ENCODE data around the gene RASSF4. TPM values are rescaled to one million over a fixed set of nuclear protein-coding genes. Genes with fewer than 3 reads are reported as not detected.

Gene RASSF4
- total RNA-seq, 1 experiment from 2014 or later, result 11.5 TPM

- Mint-ChIP-seq H3K27ac (no peak overlapping the region), H3K4me3 (no peak overlapping the region), H3K27me3 (ENCODE audit: low read depth) (peaks cover 12% of the 10 kb centered on the region), H3K36me3 (ENCODE audit: insufficient read depth in 1 of 3, low read depth in 3 of 3) (peaks cover 28 to 42% (median 29%) of the 10 kb centered on the region in 3 experiments), H3K4me1 (peaks cover 22 to 30% of the 10 kb centered on the region in 2 experiments), H3K9me3 (peaks cover 12 to 27% of the 10 kb centered on the region in 2 experiments; a peak in 4 of 5 replicates)
- H3T11ph ChIP-seq (ENCODE audit: low read length), result no peak overlapping the region
- no peak overlapping the region for H3K14ac ChIP-seq (ENCODE audit: insufficient read depth, low read length)
- no peak overlapping the region for H2BK12ac ChIP-seq (ENCODE audit: insufficient read length, low read depth, low read length)
- H3K79me1 ChIP-seq (ENCODE audit: insufficient read depth, low read depth, low read length, poor library complexity, severe bottlenecking), result peaks cover 2% of the 10 kb centered on the region
- no peak overlapping the region for H3K18ac ChIP-seq (ENCODE audit: insufficient read length, low read depth, low read length)
- no peaks in the 10 kb centered on the region for H4K20me1 ChIP-seq (ENCODE audit: control insufficient read depth, insufficient read depth, insufficient read length)
- no peak overlapping the region for H2AK5ac ChIP-seq (ENCODE audit: insufficient read length, low read length)
- H3K4me1 ChIP-seq (ENCODE audit: insufficient read depth, low read length), result no peaks in the 10 kb centered on the region; the same call in 1 of the 2 replicates
- no peak overlapping the region for H3K27ac ChIP-seq (ENCODE audit: insufficient read length, low read depth, low read length)
- no peak overlapping the region for H4K5ac ChIP-seq (ENCODE audit: insufficient read length, low read depth, low read length)
- no peak overlapping the region for H3K23ac ChIP-seq (ENCODE audit: insufficient read length, low read depth, low read length)
- no peak overlapping the region for H2AFZ ChIP-seq (ENCODE audit: low read length)
- no peak overlapping the region for H3K4ac ChIP-seq (ENCODE audit: low read depth, low read length)
- H3K23me2 ChIP-seq (ENCODE audit: insufficient read length, low read depth, low read length, poor library complexity, severe bottlenecking), result peaks cover 5% of the 10 kb centered on the region
- no CpG with 5 or more reads among the region's 10 CpGs for WGBS (ENCODE audit: extremely low coverage, insufficient read length, low lambda C conversion rate)
- H3K56ac ChIP-seq (ENCODE audit: insufficient read length, low read depth, low read length), result no peak overlapping the region
- no peak overlapping the region for H2BK20ac ChIP-seq (ENCODE audit: low read depth, low read length, poor library complexity, severe bottlenecking)
- no peak overlapping the region for H3K4me2 ChIP-seq (ENCODE audit: insufficient read depth, insufficient read length, low read length)
- H4K91ac ChIP-seq (ENCODE audit: insufficient read length, low read depth, low read length), result no peak overlapping the region
- H2BK120ac ChIP-seq (ENCODE audit: low read depth, low read length, poor library complexity, severe bottlenecking), result no peak overlapping the region
- H3K9ac ChIP-seq (ENCODE audit: extremely low read depth, insufficient read length, low read length), result no peak overlapping the region
- H3K79me2 ChIP-seq (ENCODE audit: insufficient read depth, low read length), result no peaks in the 10 kb centered on the region; the same call in 1 of the 2 replicates
- no peak overlapping the region for H2BK5ac ChIP-seq (ENCODE audit: insufficient read length, low read length)
- no peak overlapping the region for H2BK15ac ChIP-seq (ENCODE audit: low read depth, low read length)
- H3K27me3 ChIP-seq (ENCODE audit: insufficient read depth, low read length), result no peaks in the 10 kb centered on the region
- DNase-seq, result no peak
- H4K8ac ChIP-seq (replicated peaks; ENCODE audit: insufficient read length, low read depth, low read length), result no peak overlapping the region
- TF ChIP-seq, protein P1, sequence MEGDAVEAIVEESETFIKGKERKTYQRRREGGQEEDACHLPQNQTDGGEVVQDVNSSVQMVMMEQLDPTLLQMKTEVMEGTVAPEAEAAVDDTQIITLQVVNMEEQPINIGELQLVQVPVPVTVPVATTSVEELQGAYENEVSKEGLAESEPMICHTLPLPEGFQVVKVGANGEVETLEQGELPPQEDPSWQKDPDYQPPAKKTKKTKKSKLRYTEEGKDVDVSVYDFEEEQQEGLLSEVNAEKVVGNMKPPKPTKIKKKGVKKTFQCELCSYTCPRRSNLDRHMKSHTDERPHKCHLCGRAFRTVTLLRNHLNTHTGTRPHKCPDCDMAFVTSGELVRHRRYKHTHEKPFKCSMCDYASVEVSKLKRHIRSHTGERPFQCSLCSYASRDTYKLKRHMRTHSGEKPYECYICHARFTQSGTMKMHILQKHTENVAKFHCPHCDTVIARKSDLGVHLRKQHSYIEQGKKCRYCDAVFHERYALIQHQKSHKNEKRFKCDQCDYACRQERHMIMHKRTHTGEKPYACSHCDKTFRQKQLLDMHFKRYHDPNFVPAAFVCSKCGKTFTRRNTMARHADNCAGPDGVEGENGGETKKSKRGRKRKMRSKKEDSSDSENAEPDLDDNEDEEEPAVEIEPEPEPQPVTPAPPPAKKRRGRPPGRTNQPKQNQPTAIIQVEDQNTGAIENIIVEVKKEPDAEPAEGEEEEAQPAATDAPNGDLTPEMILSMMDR (conservative IDR thresholded peaks at IDR 0.05), result no peak
- H3K9me3 ChIP-seq (ENCODE audit: control insufficient read depth, low read depth, low read length), result no peaks in the 10 kb centered on the region
These were observed 43.9 kb downstream of the RASSF4 start for GRCh38 chr10:45003432-45004000.
